DMS114 treated with DMSO at 0.1 percent for 48 hours (cell line): Measurements from ENCODE around the gene SORL1.
"Not testable (repeated sequence)": the region's sequence is repeated elsewhere in the genome, so short reads cannot be mapped to it uniquely, and the experiment has no call there.

Source experiments
- DNase-seq: peaks from one replicate; lab custom pipeline; 2025; ENCODE audit not compliant: unreplicated experiment; lab: John Stamatoyannopoulos, UW

The SORL1 gene

GRCh38 chr11:121561240-121561639, 109.1 kb downstream of the SORL1 start:
- no peak for DNase-seq

DNA sequence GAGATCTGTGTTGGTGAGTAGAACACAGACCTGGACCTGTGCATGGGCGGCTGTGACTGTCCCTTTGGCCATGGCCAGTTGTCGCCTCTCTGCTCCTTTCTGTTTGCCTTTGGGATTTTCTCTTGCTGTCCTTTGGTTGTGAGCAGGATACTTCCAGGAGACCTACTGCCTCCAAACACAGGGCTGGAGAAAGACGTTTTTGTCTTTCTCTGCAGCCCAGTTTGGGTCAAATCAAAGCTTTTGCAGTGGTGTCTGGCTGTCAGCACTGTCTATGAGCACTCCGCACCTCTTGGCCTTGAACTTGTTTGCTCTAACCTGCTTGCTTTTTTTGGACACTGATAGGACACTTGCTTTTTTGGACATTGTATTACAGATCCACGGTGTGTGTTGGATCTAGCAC, 109.6 kb downstream of the SORL1 start:
- no peak for DNase-seq

DNA sequence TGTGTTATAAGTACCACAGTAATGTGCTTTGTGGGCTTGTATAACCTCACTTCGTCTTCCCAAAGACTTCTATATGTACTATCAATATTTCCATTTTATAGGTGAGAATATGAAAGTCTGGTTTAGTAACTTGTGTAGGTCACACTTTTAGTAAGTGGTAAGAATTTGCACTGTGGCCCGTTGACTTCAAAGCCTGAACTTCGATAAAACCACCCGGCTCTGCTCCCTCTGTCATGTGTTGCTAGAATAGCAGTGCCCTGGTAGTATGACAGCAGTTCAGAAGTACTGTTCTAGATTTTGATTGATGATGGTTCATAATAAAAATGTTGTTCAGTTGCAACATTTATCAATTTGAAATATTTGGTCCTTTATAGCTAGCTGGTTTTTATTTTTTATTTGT, 110.9 kb downstream of the SORL1 start:
- no peak for DNase-seq

GRCh38 chr11:121563900-121564822, 112.0 kb downstream of the SORL1 start:
- DNase-seq, result no peak

- no peak for DNase-seq
Measured at GRCh38 chr11:121564948-121565684, 113.0 kb downstream of the SORL1 start.

DNA sequence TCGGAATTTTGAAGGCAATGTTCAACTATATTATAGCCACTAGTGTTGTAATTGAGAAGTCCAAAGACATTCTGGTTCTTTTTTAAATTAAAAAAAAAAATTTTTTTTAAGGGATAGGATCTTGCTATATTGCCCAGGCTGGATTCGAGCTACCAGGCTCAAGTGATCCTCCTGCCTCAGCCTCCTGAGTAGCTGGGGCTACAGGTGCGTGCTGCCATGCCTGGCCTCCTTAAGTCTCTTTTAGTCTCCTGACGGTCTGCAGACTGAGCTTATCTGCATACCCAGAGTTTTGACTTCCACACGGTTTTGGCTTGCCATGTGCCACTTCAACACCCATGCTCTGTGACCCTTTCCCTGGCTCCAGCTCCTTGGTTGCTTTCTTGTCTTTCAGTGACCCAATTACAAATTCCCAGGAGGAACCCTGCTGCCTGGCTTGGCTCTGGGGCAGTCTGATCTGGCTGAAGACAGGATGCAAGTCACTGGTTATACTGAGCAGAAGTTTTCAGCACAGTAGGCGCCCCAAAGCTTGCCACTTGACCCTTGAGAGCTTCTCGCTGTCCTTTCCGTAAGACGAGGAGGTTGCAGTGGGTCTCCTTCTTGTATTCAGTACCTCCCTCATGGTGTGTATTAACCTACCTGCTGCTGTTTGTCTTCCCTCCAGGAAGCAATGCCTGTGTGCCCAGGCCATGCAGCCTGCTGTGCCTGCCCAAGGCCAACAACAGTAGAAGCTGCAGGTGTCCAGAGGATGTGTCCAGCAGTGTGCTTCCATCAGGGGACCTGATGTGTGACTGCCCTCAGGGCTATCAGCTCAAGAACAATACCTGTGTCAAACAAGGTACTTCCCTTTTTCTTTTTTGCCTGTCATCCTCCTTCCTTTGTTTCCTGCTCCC, 114.4 kb downstream of the SORL1 start:
- DNase-seq, result no peak

DNA sequence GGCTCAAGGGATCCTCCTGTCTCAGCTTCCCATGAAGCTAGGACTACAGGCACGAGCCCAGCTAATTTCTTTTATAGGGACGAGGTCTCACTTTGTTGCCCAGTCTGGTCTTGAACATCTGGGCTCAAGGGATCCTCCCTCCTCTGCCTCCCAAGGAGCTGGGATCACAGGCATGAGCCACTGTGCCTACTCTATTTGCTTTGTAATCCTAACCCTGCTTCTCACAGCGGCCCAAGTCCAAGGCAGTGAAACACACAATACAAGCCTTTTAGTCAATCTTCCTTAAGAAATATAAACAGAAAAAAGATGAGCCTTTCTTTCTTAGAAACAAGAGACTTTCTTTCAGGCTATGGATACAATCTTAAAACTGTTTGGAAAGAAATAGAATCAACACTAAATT, 115.9 kb downstream of the SORL1 start:
- no peak for DNase-seq

GRCh38 chr11:121569332-121570299, 117.5 kb downstream of the SORL1 start:
- not testable (repeated sequence) for DNase-seq

GRCh38 chr11:121570453-121570852, 118.3 kb downstream of the SORL1 start:
- DNase-seq, result no peak

GRCh38 chr11:121571506-121571905, 119.4 kb downstream of the SORL1 start:
- DNase-seq, result no peak

GRCh38 chr11:121572571-121573059, 120.5 kb downstream of the SORL1 start:
- DNase-seq, result no peak

DNA sequence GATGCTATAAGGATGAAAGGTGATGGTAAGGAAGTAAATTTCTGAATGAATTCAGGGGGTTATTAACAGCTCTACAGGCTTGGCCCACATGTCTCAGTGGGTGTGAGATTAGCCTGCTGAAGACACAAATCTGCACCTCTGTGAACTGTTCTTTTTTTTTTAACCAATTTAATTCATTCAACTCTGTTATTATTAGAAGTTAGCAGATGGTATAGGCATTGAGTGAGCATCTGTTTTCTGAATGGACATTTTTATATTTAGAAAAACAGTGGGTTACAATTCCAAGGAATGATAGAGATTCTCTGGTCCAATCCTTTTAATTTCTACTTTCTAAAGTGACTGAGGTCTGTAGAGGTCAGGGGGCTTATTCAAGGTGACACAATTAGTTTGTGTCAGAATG, 122.7 kb downstream of the SORL1 start:
- DNase-seq, result no peak

- no peak for DNase-seq
Measured at GRCh38 chr11:121575250-121575962, 123.3 kb downstream of the SORL1 start.

- DNase-seq, result no peak
Measured at GRCh38 chr11:121575963-121576290, 123.8 kb downstream of the SORL1 start.

DNA sequence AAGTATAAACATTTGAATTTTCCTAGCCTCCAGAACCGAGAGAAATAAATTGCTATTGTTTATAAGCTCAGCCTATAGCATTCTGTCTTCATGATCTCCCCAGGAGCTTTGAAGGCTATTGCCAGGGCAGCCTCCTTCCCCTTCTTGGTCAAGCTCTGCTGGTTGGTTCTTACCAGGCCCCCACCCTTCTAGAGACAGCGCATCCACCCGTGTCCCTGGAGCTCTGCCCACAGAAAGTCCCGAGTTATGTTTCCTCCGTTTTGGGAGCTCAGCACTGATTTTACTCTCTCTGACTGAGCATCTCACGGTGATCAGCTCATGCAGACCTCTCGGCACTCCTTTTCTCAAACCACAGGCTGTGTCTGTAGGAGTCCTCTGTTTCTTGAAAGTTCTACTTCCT, 124.4 kb downstream of the SORL1 start:
- DNase-seq, result no peak

DNA sequence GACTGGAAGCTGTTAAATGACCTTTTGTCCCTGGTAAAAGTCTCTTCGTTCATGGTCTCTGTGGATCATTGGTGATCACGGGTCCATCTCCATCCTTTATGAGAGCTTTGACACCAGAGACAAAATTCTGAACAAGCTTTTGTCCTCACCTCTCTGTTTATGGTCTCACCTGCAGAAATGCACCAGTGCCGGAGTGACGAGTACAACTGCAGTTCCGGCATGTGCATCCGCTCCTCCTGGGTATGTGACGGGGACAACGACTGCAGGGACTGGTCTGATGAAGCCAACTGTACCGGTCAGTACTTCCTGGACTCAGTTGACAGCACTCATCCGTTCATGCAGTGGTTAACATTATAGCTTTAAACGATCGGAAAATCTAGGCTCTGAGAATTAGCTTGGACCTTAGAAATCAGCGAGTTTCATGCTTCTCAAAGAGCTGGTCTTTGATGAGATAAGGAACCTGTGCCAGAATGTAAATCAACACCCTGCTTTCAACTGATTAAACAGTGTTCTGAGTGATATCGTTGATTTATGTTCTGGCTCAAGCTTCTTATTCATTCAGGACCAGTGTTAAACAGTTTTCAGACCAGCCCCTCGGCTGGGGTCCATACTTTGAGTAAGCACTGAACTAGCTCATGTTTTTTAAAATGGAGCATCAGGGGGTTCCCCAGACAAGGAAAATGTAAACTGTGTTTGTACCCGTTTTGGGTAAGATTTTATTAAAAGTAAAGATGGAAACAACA, 125.2 kb downstream of the SORL1 start:
- DNase-seq, result no peak

DNA sequence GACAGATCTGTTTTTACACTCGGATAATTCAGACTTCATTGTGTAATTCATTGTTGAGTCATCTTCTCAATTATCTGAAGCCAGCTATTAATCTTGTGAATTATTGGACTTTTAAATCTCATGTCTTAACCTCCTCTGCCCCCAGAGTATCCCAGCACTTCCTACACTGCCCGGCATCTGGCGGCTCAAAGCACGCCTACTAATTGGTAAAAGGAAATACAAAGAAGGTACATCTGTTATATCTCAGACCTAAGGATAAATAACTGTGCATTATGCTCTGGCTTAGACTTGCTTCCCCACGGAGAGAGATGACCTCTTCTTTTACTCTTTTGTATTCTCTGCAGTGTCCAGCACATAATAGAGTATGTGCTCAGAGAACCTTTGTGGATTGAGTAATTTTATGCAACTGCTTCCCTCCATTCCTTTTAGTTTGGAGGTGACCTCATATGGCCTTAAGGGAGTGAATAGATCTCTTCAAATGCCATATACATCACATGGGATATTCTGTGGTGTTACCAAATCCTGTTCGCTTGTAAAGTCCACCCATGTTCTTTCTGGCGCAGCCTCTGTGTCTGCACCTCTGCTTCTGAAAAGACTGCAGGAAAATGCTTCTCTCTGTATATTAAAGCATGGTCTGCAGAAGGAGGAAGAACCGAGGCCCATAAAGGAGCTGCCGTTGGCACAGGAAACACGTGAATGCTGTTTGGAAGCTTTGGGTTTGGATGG, 126.3 kb downstream of the SORL1 start:
- DNase-seq, result no peak

DNA sequence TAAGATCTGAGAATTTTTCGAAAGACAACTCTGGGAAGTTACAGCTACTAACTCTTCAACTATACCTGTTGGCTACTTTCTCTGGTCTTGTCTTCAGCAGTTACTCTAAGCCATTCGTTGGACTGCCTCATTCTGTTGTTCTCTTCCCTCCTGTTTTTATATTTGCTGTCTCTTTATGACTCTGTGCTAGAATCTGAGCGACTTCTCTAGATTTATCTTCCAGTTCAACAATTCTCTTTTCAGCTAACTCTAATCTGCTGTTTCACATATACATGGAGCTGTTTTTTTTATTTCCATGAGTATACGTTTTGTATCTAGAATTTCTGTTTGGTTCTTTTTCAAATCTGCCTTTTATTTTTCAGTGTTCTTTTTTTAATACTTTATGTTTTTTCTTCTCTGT, 128.0 kb downstream of the SORL1 start:
- DNase-seq, result no peak
